PC-9 (cell line): ENCODE data around the gene WDR5. TPM values are rescaled to one million over a fixed set of nuclear protein-coding genes. Genes with fewer than 3 reads are reported as not detected.

ENCODE experiments used
- BruUV-seq: library from RNA; stranded (reverse); fragments of 400-500 nt; replicated peaks from 2 replicates; lab custom pipeline; 2021; lab: Mats Ljungman, UMichigan
- CTCF ChIA-PET: fragments of 300-600 bp; sonication (Branson Sonifier 250); formaldehyde crosslinking; loops from one replicate; lab custom pipeline; 2022; ENCODE audit warnings: antibody characterized with exemption; lab: Charles Lee
- POLR2A ChIA-PET: fragments of 300-600 bp; sonication (Branson Sonifier 250); formaldehyde crosslinking; loops from one replicate; lab custom pipeline; 2022; ENCODE audit warnings: antibody characterized with exemption; ENCODE audit not compliant: unreplicated experiment; lab: Charles Lee
- DNase-seq, 2 experiments: peaks; one replicate each; pipeline versions ENCODE4 v3.0.0 to v3.0.0-alpha.2; 2015 to 2022; ENCODE audit warnings: mixed read lengths in 1 of 2
- H2AFZ ChIP-seq: fragments of 200-600 bp; sonication (generic); 2 replicates; pipeline ENCODE4 v1.8.1; 2017; ENCODE audit warnings: antibody characterized with exemption
- H3F3A ChIP-seq: fragments of 200-600 bp; sonication (generic); 2 replicates; pipeline ENCODE4 v1.8.1; 2017; ENCODE audit warnings: antibody characterized with exemption, mild to moderate bottlenecking, low read depth; ENCODE audit not compliant: insufficient read depth
- H3K27ac ChIP-seq: fragments of 200-600 bp; sonication (generic); 2 replicates; pipeline ENCODE4 v1.6.1; 2016; ENCODE audit warnings: mixed run types
- H3K27me3 ChIP-seq: fragments of 200-600 bp; sonication (generic); 2 replicates; pipeline ENCODE4 v1.6.1; 2016; ENCODE audit warnings: low read depth, mixed run types; ENCODE audit not compliant: insufficient read depth
- H3K36me3 ChIP-seq: fragments of 200-600 bp; sonication (generic); 2 replicates; pipeline ENCODE4 v1.6.1; 2016; ENCODE audit warnings: low read depth, mixed run types
- H3K4me1 ChIP-seq: fragments of 200-600 bp; sonication (generic); replicated peaks from 2 replicates; pipeline ENCODE4 v1.6.1; 2016; ENCODE audit warnings: mixed run types; ENCODE audit not compliant: insufficient read depth
- H3K4me2 ChIP-seq: fragments of 200-600 bp; sonication (generic); 2 replicates; pipeline ENCODE4 v1.6.1; 2017; ENCODE audit warnings: mixed run types
- H3K4me3 ChIP-seq: fragments of 200-600 bp; sonication (generic); 2 replicates; pipeline ENCODE4 v1.6.1; 2016; ENCODE audit warnings: mixed run types
- H3K79me2 ChIP-seq: fragments of 200-600 bp; sonication (generic); 2 replicates; pipeline ENCODE4 v1.6.1; 2017; ENCODE audit warnings: low read depth, mixed run types
- H3K9me2 ChIP-seq: fragments of 200-600 bp; sonication (generic); 2 replicates; pipeline ENCODE4 v1.8.1; 2017; ENCODE audit warnings: mild to moderate bottlenecking; ENCODE audit not compliant: insufficient read depth
- H3K9me3 ChIP-seq: fragments of 200-600 bp; sonication (generic); 2 replicates; pipeline ENCODE4 v1.8.1; 2016; ENCODE audit warnings: low read depth; ENCODE audit not compliant: insufficient read depth
- H4K20me1 ChIP-seq: fragments of 200-600 bp; sonication (generic); 2 replicates; pipeline ENCODE4 v1.8.1; 2017; ENCODE audit not compliant: insufficient read depth
- CTCF ChIP-seq: fragments of 200-600 bp; sonication (generic); conservative IDR thresholded peaks from 2 replicates; pipeline ENCODE4 v1.6.1; 2017; ENCODE audit warnings: mixed run types, antibody characterized with exemption, mild to moderate bottlenecking, moderate library complexity
- EZH2 ChIP-seq: fragments of 200-600 bp; sonication (generic); IDR thresholded peaks from 2 replicates; pipeline ENCODE4 v1.8.0; 2017; ENCODE audit warnings: antibody characterized with exemption, low read depth
- intact Hi-C: fragments of 100-400 bp; cut with micrococcal nuclease; formaldehyde crosslinking; loops from one replicate; pipeline ENCODE4 v1.10.0; 2022; ENCODE audit not compliant: unreplicated experiment
- total RNA-seq: library from RNA; stranded (reverse); gene quantifications from 2 replicates; pipeline ENCODE4 v1.2.3, GENCODE V29; 2021

The WDR5 gene
- total RNA-seq, 1 experiment from 2014 or later = 53.4 TPM

GRCh38 chr9:134182554-134183085 lies 46.7 kb downstream of the WDR5 start:
- H3K4me3 ChIP-seq = no peak overlapping the region
- BruUV-seq = no TSS peak
- no peaks in the 10 kb centered on the region for H4K20me1 ChIP-seq
- ChIA-PET POLR2A (no interaction called here), CTCF (no interaction called here)
- H3K27me3 ChIP-seq = peaks cover 33% of the 10 kb centered on the region
- no peaks in the 10 kb centered on the region for H3K79me2 ChIP-seq
- H3K9me2 ChIP-seq = no peaks in the 10 kb centered on the region
- H2AFZ ChIP-seq = no peak overlapping the region
- H3K9me3 ChIP-seq = no peaks in the 10 kb centered on the region
- TF ChIP-seq CTCF = no peak
- no peak for TF ChIP-seq EZH2
- intact Hi-C loops = no loop called here
- no peak for DNase-seq
- H3K27ac ChIP-seq = no peak overlapping the region
- H3F3A ChIP-seq = peaks cover 8% of the 10 kb centered on the region
- H3K4me2 ChIP-seq = no peak overlapping the region
- H3K36me3 ChIP-seq = no peaks in the 10 kb centered on the region
- no peaks in the 10 kb centered on the region for H3K4me1 ChIP-seq

GRCh38 chr9:134185536-134186011 lies 49.7 kb downstream of the WDR5 start:
- intact Hi-C loops = no loop called here
- Histone ChIP-seq H3K4me1 (no peaks in the 10 kb centered on the region), H3K79me2 (no peaks in the 10 kb centered on the region), H3K27me3 (peaks cover 24% of the 10 kb centered on the region), H2AFZ (no peak overlapping the region), H3K4me2 (no peak overlapping the region), H3K9me3 (no peaks in the 10 kb centered on the region), H3K36me3 (no peaks in the 10 kb centered on the region), H3K9me2 (no peaks in the 10 kb centered on the region), H3K4me3 (no peak overlapping the region), H3F3A (peaks cover 8% of the 10 kb centered on the region), H3K27ac (no peak overlapping the region), H4K20me1 (no peaks in the 10 kb centered on the region)
- no peak for TF ChIP-seq CTCF
- no peak for TF ChIP-seq EZH2
- ChIA-PET POLR2A (no interaction called here), CTCF (interaction anchor here (1.0 kb wide), 1 partner anchor 9 kb away, joined by 3 read pairs; no protein-coding TSS in a partner anchor)
- no TSS peak for BruUV-seq
- DNase-seq = no peak

GRCh38 chr9:134186471-134187109 lies 50.7 kb downstream of the WDR5 start:
- H3K4me2 ChIP-seq = no peak overlapping the region
- no peaks in the 10 kb centered on the region for H3K9me2 ChIP-seq
- H3K27me3 ChIP-seq = peaks cover 21% of the 10 kb centered on the region
- no peaks in the 10 kb centered on the region for H3K36me3 ChIP-seq
- H3F3A ChIP-seq = peaks cover 8% of the 10 kb centered on the region
- no peak for DNase-seq
- no peaks in the 10 kb centered on the region for H3K9me3 ChIP-seq
- TF ChIP-seq EZH2 (no peak), CTCF (no peak)
- no peak overlapping the region for H3K27ac ChIP-seq
- no peaks in the 10 kb centered on the region for H3K4me1 ChIP-seq
- H4K20me1 ChIP-seq = no peaks in the 10 kb centered on the region
- ChIA-PET CTCF (interaction anchor here (0.6 to 1.0 kb wide), 2 partner anchors 10 to 1296 kb away, joined by 3 read pairs; no protein-coding TSS in a partner anchor), POLR2A (no interaction called here)
- intact Hi-C loops = no loop called here
- no peak overlapping the region for H2AFZ ChIP-seq
- no TSS peak for BruUV-seq
- no peak overlapping the region for H3K4me3 ChIP-seq
- no peaks in the 10 kb centered on the region for H3K79me2 ChIP-seq
